WTC11 (cell line): Measurements from ENCODE around the gene ATXN7L3. TPM values are rescaled to one million over a fixed set of nuclear protein-coding genes. Genes with fewer than 3 reads are reported as not detected.

Source experiments
- ATAC-seq: fragments of 200-7000 bp; cut with Tn5 transposase; 2 replicates; pipeline ENCODE4 v1.10.0; 2021; ENCODE audit warnings: mild to moderate bottlenecking, moderate library complexity
- CTCF ChIA-PET: fragments of 300-600 bp; sonication (Branson Sonifier 250); formaldehyde crosslinking; loops from one replicate; lab custom pipeline; 2021; ENCODE audit warnings: antibody characterized with exemption; lab: Charles Lee
- POLR2A ChIA-PET: fragments of 350-600 bp; sonication (Branson Sonifier 250); formaldehyde crosslinking; loops from one replicate; lab custom pipeline; 2021; ENCODE audit warnings: antibody characterized with exemption; lab: Charles Lee
- DNase-seq: peaks from one replicate; pipeline ENCODE4 v3.0.0; 2021; ENCODE audit warnings: low spot score
- H3K27ac Mint-ChIP-seq: 2 replicates; pipeline ENCODE4 v1.8.0; 2021; ENCODE audit warnings: mixed read lengths
- H3K27me3 Mint-ChIP-seq: 2 replicates; pipeline ENCODE4 v1.8.0; 2021; ENCODE audit warnings: low read depth, mild to moderate bottlenecking, moderate library complexity, mixed read lengths
- H3K36me3 Mint-ChIP-seq: 2 replicates; pipeline ENCODE4 v1.8.0; 2021; ENCODE audit warnings: mixed read lengths
- H3K4me1 Mint-ChIP-seq: 2 replicates; pipeline ENCODE4 v1.8.0; 2022; ENCODE audit warnings: mixed read lengths
- H3K4me3 Mint-ChIP-seq: 2 replicates; pipeline ENCODE4 v1.8.0; 2021; ENCODE audit warnings: mild to moderate bottlenecking, moderate library complexity, mixed read lengths
- H3K9me3 Mint-ChIP-seq: 2 replicates; pipeline ENCODE4 v1.8.0; 2021; ENCODE audit warnings: mixed read lengths
- ARID4B ChIP-seq: sonication (generic); formaldehyde crosslinking; IDR thresholded peaks from 2 replicates; pipeline ENCODE4 v1.8.0; 2023; ENCODE audit warnings: missing genetic modification reagents, mild to moderate bottlenecking, borderline replicate concordance
- ATF1 ChIP-seq: sonication (generic); formaldehyde crosslinking; IDR thresholded peaks from 2 replicates; pipeline ENCODE4 v1.8.1; 2023; ENCODE audit warnings: mild to moderate bottlenecking, moderate library complexity, missing genetic modification reagents
- FOXK1 ChIP-seq: sonication (generic); formaldehyde crosslinking; IDR thresholded peaks from 2 replicates; pipeline ENCODE4 v1.8.0; 2022; ENCODE audit warnings: mild to moderate bottlenecking, moderate library complexity, missing genetic modification reagents
- GABPB1 ChIP-seq: sonication (generic); formaldehyde crosslinking; IDR thresholded peaks from 2 replicates; pipeline ENCODE4 v1.8.1; 2023; ENCODE audit warnings: mild to moderate bottlenecking, missing genetic modification reagents
- IRF2 ChIP-seq: sonication (generic); formaldehyde crosslinking; IDR thresholded peaks from 2 replicates; pipeline ENCODE4 v1.8.0; 2022; ENCODE audit warnings: low read depth, missing genetic modification reagents, borderline replicate concordance
- MLX ChIP-seq: sonication (generic); formaldehyde crosslinking; IDR thresholded peaks from 2 replicates; pipeline ENCODE4 v1.8.1; 2023; ENCODE audit warnings: mild to moderate bottlenecking, missing genetic modification reagents, moderate library complexity
- RELA ChIP-seq: sonication (generic); formaldehyde crosslinking; IDR thresholded peaks from 2 replicates; pipeline ENCODE4 v1.8.1; 2022; ENCODE audit warnings: missing genetic modification reagents, mild to moderate bottlenecking, borderline replicate concordance
- ZNF396 ChIP-seq: fragments of 250-450 bp; sonication (Bioruptor Pico); IDR thresholded peaks from 2 replicates; pipeline ENCODE4 v1.8.0; 2021; ENCODE audit warnings: mild to moderate bottlenecking, moderate library complexity, borderline replicate concordance
- total RNA-seq: library from RNA; stranded (reverse); gene quantifications from 3 replicates; pipeline ENCODE4 v1.2.3, GENCODE V29; 2021
- TF ChIP-seq, protein P1 (sequence below): sonication (generic); formaldehyde crosslinking; conservative IDR thresholded peaks from 2 replicates; pipeline ENCODE4 v1.8.1; 2022; ENCODE audit warnings: mild to moderate bottlenecking, missing genetic modification reagents
- TF ChIP-seq, protein P2 (sequence below): sonication (generic); formaldehyde crosslinking; IDR thresholded peaks from 2 replicates; pipeline ENCODE4 v1.8.1; 2023; ENCODE audit warnings: mild to moderate bottlenecking, missing genetic modification reagents, borderline replicate concordance
- TF ChIP-seq, protein P3 (sequence below): sonication (generic); formaldehyde crosslinking; IDR thresholded peaks from 2 replicates; pipeline ENCODE4 v1.8.0; 2023; ENCODE audit warnings: missing genetic modification reagents
- TF ChIP-seq, protein P4 (sequence below): sonication (generic); formaldehyde crosslinking; IDR thresholded peaks from 2 replicates; pipeline ENCODE4 v1.8.1; 2023; ENCODE audit warnings: mild to moderate bottlenecking, missing genetic modification reagents, moderate library complexity

ATXN7L3 gene
- total RNA-seq, 1 experiment from 2014 or later: 114 TPM

- CTCF ChIA-PET: interaction anchor here (0.6 to 2.6 kb wide), 19 partner anchors 11 to 990 kb away, joined by 3 to 20 read pairs (median 5); partner anchors contain the start of genes GRN, HDAC5, RUNDC3A and SLC25A39
- no peaks in the 10 kb centered on the region for H3K9me3 Mint-ChIP-seq
- H3K27ac Mint-ChIP-seq: no peak overlapping the region
- TF ChIP-seq, protein P1, sequence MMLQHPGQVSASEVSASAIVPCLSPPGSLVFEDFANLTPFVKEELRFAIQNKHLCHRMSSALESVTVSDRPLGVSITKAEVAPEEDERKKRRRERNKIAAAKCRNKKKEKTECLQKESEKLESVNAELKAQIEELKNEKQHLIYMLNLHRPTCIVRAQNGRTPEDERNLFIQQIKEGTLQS: no peak
- TF ChIP-seq RELA (no peak), FOXK1 (CRISPR knock-in tag) (no peak), IRF2 (CRISPR knock-in tag) (no peak), ATF1 (CRISPR knock-in tag) (no peak), MLX (no peak), ARID4B (CRISPR knock-in tag) (no peak), ZNF396 (CRISPR knock-in tag) (no peak), GABPB1 (CRISPR knock-in tag) (no peak)
- TF ChIP-seq, protein P2, sequence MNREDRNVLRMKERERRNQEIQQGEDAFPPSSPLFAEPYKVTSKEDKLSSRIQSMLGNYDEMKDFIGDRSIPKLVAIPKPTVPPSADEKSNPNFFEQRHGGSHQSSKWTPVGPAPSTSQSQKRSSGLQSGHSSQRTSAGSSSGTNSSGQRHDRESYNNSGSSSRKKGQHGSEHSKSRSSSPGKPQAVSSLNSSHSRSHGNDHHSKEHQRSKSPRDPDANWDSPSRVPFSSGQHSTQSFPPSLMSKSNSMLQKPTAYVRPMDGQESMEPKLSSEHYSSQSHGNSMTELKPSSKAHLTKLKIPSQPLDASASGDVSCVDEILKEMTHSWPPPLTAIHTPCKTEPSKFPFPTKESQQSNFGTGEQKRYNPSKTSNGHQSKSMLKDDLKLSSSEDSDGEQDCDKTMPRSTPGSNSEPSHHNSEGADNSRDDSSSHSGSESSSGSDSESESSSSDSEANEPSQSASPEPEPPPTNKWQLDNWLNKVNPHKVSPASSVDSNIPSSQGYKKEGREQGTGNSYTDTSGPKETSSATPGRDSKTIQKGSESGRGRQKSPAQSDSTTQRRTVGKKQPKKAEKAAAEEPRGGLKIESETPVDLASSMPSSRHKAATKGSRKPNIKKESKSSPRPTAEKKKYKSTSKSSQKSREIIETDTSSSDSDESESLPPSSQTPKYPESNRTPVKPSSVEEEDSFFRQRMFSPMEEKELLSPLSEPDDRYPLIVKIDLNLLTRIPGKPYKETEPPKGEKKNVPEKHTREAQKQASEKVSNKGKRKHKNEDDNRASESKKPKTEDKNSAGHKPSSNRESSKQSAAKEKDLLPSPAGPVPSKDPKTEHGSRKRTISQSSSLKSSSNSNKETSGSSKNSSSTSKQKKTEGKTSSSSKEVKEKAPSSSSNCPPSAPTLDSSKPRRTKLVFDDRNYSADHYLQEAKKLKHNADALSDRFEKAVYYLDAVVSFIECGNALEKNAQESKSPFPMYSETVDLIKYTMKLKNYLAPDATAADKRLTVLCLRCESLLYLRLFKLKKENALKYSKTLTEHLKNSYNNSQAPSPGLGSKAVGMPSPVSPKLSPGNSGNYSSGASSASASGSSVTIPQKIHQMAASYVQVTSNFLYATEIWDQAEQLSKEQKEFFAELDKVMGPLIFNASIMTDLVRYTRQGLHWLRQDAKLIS: no peak
- TF ChIP-seq, protein P3, sequence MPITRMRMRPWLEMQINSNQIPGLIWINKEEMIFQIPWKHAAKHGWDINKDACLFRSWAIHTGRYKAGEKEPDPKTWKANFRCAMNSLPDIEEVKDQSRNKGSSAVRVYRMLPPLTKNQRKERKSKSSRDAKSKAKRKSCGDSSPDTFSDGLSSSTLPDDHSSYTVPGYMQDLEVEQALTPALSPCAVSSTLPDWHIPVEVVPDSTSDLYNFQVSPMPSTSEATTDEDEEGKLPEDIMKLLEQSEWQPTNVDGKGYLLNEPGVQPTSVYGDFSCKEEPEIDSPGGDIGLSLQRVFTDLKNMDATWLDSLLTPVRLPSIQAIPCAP: no peak
- TF ChIP-seq, protein P4, sequence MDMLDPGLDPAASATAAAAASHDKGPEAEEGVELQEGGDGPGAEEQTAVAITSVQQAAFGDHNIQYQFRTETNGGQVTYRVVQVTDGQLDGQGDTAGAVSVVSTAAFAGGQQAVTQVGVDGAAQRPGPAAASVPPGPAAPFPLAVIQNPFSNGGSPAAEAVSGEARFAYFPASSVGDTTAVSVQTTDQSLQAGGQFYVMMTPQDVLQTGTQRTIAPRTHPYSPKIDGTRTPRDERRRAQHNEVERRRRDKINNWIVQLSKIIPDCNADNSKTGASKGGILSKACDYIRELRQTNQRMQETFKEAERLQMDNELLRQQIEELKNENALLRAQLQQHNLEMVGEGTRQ (CRISPR knock-in tag): no peak
- ATAC-seq (no peak), DNase-seq (no peak)
- peaks cover 28% of the 10 kb centered on the region for H3K36me3 Mint-ChIP-seq
- no peak overlapping the region for H3K4me3 Mint-ChIP-seq
- H3K27me3 Mint-ChIP-seq: no peaks in the 10 kb centered on the region
- POLR2A ChIA-PET: interaction anchor here (0.6 to 1.1 kb wide), 4 partner anchors 11 to 1035 kb away, joined by 3 to 5 read pairs (median 4); partner anchors contain the start of gene NBR1
- peaks cover 26% of the 10 kb centered on the region for H3K4me1 Mint-ChIP-seq
These were observed 7.1 kb upstream of the ATXN7L3 start for GRCh38 chr17:44206825-44207155.
